A673 (cell line): ENCODE results near the gene PPY. TPM values are rescaled to one million over a fixed set of nuclear protein-coding genes. Genes with fewer than 3 reads are reported as not detected.

Experiments used
- BruUV-seq: library from RNA; stranded (reverse); fragments of 400-500 nt; replicated peaks from 2 replicates; lab custom pipeline; 2021; lab: Mats Ljungman, UMichigan
- CTCF ChIA-PET: fragments of 300-600 bp; sonication (Branson Sonifier 250); formaldehyde crosslinking; loops from one replicate; lab custom pipeline; 2022; ENCODE audit warnings: antibody characterized with exemption; lab: Charles Lee
- POLR2A ChIA-PET: fragments of 300-600 bp; sonication (Branson Sonifier 250); formaldehyde crosslinking; loops from one replicate; lab custom pipeline; 2022; ENCODE audit warnings: antibody characterized with exemption; ENCODE audit not compliant: low non-redundant PET; lab: Charles Lee
- DNase-seq: peaks from one replicate; pipeline ENCODE4 v3.0.0-alpha.2; 2015; ENCODE audit warnings: low spot score
- H3K27ac ChIP-seq: fragments of 200-600 bp; sonication (generic); 2 replicates; pipeline ENCODE4 v1.5.1; 2016; ENCODE audit warnings: mixed run types, low read depth, mild to moderate bottlenecking, mixed read lengths, antibody characterized with exemption, low read length; ENCODE audit not compliant: poor library complexity, severe bottlenecking
- H3K27me3 ChIP-seq: fragments of 200-600 bp; sonication (generic); replicated peaks from 2 replicates; pipeline ENCODE4 v1.6.1; 2017; ENCODE audit warnings: mixed run types, low read depth, mild to moderate bottlenecking, mixed read lengths, antibody characterized with exemption, low read length; ENCODE audit not compliant: insufficient read depth, poor library complexity
- H3K36me3 ChIP-seq: fragments of 200-600 bp; sonication (generic); 2 replicates; pipeline ENCODE4 v1.6.1; 2016; ENCODE audit warnings: mixed run types, mild to moderate bottlenecking, mixed read lengths, antibody characterized with exemption, low read length; ENCODE audit not compliant: insufficient read depth, poor library complexity, severe bottlenecking
- H3K4me1 ChIP-seq: fragments of 200-600 bp; sonication (generic); 2 replicates; pipeline ENCODE4 v1.6.1; 2017; ENCODE audit warnings: mixed run types, mild to moderate bottlenecking, mixed read lengths, antibody characterized with exemption, low read length; ENCODE audit not compliant: insufficient read depth, poor library complexity, severe bottlenecking
- H3K4me3 ChIP-seq: fragments of 200-600 bp; sonication (generic); 2 replicates; pipeline ENCODE4 v1.5.1; 2016; ENCODE audit warnings: low read depth, mixed run types, mild to moderate bottlenecking, mixed read lengths, low read length; ENCODE audit not compliant: poor library complexity, severe bottlenecking
- H3K9me3 ChIP-seq: fragments of 200-600 bp; sonication (generic); 2 replicates; pipeline ENCODE4 v1.6.1; 2016; ENCODE audit warnings: mixed run types, low read depth, mild to moderate bottlenecking, mixed read lengths, antibody characterized with exemption, low read length; ENCODE audit not compliant: poor library complexity, severe bottlenecking
- EZH2 ChIP-seq: fragments of 200-600 bp; sonication (generic); IDR thresholded peaks from 2 replicates; pipeline ENCODE4 v1.6.1; 2017; ENCODE audit warnings: borderline replicate concordance, low read depth, mild to moderate bottlenecking, mixed read lengths, antibody characterized with exemption, low read length; ENCODE audit not compliant: poor library complexity, severe bottlenecking
- intact Hi-C: fragments of 100-400 bp; cut with micrococcal nuclease; formaldehyde crosslinking; loops from one replicate; pipeline ENCODE4 v1.10.0; 2022; ENCODE audit not compliant: unreplicated experiment
- total RNA-seq: library from RNA; stranded (reverse); gene quantifications from 2 replicates; pipeline ENCODE4 v1.2.3, GENCODE V29; 2021
- TF ChIP-seq, protein P1 (sequence below): fragments of 300-800, 200-600 bp; sonication (generic); conservative IDR thresholded peaks from 2 replicates; pipeline ENCODE4 v1.5.1; 2017; ENCODE audit warnings: low read depth, mild to moderate bottlenecking, antibody characterized with exemption, low read length, moderate library complexity, mixed read lengths

Gene PPY
- total RNA-seq, 1 experiment from 2014 or later, result not detected

DNA sequence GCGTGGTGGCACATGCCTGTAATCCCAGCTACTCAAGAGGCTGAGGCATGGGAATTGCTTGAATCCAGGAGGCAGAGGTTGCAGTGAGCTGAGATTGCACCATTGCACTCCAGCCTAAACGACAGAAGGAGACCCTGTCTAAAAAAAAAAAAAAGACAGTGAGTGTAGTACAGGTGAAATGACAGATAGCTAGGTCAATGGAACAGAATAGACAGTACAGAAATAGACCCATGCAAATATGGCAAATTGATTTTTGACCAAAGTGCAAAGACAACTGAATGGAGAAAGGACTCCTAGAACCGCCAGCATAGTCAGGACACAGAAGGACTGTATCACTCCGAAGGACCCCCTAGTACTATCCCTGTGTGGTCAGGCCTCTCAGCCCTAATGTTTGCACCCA lies 28.1 kb upstream of the PPY start:
- intact Hi-C loops, result no loop called here
- Histone ChIP-seq H3K4me1 (no peaks in the 10 kb centered on the region), H3K36me3 (no peaks in the 10 kb centered on the region), H3K27me3 (no peaks in the 10 kb centered on the region), H3K27ac (no peak overlapping the region), H3K9me3 (no peaks in the 10 kb centered on the region), H3K4me3 (no peak overlapping the region)
- ChIA-PET CTCF (no interaction called here), POLR2A (no interaction called here)
- no peak for DNase-seq
- TF ChIP-seq, protein P1, sequence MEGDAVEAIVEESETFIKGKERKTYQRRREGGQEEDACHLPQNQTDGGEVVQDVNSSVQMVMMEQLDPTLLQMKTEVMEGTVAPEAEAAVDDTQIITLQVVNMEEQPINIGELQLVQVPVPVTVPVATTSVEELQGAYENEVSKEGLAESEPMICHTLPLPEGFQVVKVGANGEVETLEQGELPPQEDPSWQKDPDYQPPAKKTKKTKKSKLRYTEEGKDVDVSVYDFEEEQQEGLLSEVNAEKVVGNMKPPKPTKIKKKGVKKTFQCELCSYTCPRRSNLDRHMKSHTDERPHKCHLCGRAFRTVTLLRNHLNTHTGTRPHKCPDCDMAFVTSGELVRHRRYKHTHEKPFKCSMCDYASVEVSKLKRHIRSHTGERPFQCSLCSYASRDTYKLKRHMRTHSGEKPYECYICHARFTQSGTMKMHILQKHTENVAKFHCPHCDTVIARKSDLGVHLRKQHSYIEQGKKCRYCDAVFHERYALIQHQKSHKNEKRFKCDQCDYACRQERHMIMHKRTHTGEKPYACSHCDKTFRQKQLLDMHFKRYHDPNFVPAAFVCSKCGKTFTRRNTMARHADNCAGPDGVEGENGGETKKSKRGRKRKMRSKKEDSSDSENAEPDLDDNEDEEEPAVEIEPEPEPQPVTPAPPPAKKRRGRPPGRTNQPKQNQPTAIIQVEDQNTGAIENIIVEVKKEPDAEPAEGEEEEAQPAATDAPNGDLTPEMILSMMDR, result no peak
- TF ChIP-seq EZH2, result no peak
- no TSS peak for BruUV-seq

DNA sequence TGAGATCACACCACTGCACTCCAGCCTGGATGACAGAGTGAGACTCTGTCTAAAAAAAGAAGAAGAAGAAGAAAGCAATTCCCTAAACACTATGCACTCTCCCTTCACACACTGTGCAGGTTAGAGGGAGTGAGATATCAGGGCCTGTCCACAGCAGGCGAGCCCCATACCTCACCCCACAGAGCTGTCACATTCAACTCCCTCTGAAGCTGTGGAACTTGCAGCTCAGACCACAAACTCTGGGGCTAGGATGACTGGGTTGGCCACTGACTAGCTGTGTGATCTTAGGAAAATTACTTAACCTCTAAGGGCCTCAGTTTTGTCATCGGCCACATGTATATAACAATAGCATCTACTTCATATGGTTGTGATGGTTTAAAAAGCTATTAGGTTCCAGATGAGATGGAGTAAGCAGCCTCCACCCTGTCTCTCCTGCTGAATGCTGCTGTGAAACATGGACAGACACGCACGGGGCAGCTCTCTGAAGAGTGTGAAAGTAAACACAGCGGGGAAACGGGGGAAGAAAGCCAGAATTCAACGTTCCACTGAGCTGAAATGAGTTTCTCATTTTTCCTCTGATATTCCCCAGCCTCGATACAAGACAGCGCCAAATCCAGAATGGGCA lies 25.1 kb upstream of the PPY start:
- CTCF ChIA-PET, result no interaction called here
- DNase-seq, result no peak
- no peaks in the 10 kb centered on the region for H3K36me3 ChIP-seq
- no peak for TF ChIP-seq EZH2
- TF ChIP-seq, protein P1, result no peak
- H3K27me3 ChIP-seq, result no peaks in the 10 kb centered on the region
- no peak overlapping the region for H3K27ac ChIP-seq
- intact Hi-C loops, result no loop called here
- POLR2A ChIA-PET, result no interaction called here
- no TSS peak for BruUV-seq
- no peaks in the 10 kb centered on the region for H3K9me3 ChIP-seq
- no peaks in the 10 kb centered on the region for H3K4me1 ChIP-seq
- H3K4me3 ChIP-seq, result no peak overlapping the region

DNA sequence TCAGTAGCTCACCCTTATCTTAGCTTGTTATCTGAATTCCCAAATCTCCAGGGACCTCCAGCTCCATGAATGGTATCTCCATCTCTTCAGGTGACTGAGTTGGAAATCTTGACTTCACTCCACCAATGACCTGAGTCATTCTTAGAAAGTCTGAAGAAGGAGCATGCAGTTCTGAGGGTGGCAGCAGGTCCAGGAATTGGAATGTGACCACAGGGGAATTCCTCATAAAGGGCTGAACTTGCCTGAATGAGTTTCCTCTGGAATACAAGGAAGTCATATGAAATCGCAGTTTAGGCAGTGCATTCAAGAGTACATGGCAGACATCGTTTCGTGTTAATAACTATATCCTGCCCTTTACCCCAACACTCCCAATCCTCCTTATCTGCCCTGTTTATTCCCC lies 24.0 kb upstream of the PPY start:
- ChIA-PET POLR2A (no interaction called here), CTCF (no interaction called here)
- no TSS peak for BruUV-seq
- TF ChIP-seq, protein P1, result no peak
- H3K27me3 ChIP-seq, result no peaks in the 10 kb centered on the region
- DNase-seq, result no peak
- H3K4me3 ChIP-seq, result no peak overlapping the region
- no peaks in the 10 kb centered on the region for H3K36me3 ChIP-seq
- H3K9me3 ChIP-seq, result no peaks in the 10 kb centered on the region
- no peak overlapping the region for H3K27ac ChIP-seq
- intact Hi-C loops, result no loop called here
- H3K4me1 ChIP-seq, result no peaks in the 10 kb centered on the region
